ENCODE measurements around the gene LDLRAD4.

The LDLRAD4 gene

GRCh38 chr18:13369756-13370510 lies 151.4 kb downstream of the LDLRAD4 start:
- DNase-seq (ENCODE audit: low read depth, low spot score) = no peak

GRCh38 chr18:13370995-13371625 lies 152.6 kb downstream of the LDLRAD4 start:
- no peak for DNase-seq (ENCODE audit: low read depth, low spot score)

GRCh38 chr18:13371689-13372418 lies 153.3 kb downstream of the LDLRAD4 start:
- no peak for DNase-seq (ENCODE audit: low read depth, low spot score)

GRCh38 chr18:13372531-13372951 lies 154.0 kb downstream of the LDLRAD4 start:
- no peak for DNase-seq (ENCODE audit: low read depth, low spot score)

- no peak for DNase-seq (ENCODE audit: low read depth, low spot score)
These were observed 155.5 kb downstream of the LDLRAD4 start for GRCh38 chr18:13374096-13374467.

GRCh38 chr18:13374468-13375301 lies 156.1 kb downstream of the LDLRAD4 start:
- DNase-seq (ENCODE audit: low read depth, low spot score) = no peak

- no peak for DNase-seq (ENCODE audit: low read depth, low spot score)
These were observed 157.0 kb downstream of the LDLRAD4 start for GRCh38 chr18:13375302-13376255.

GRCh38 chr18:13376298-13376840 lies 157.8 kb downstream of the LDLRAD4 start:
- no peak for DNase-seq (ENCODE audit: low read depth, low spot score)

GRCh38 chr18:13376841-13377351 lies 158.3 kb downstream of the LDLRAD4 start:
- no peak for DNase-seq (ENCODE audit: low read depth, low spot score)

GRCh38 chr18:13377496-13377895 lies 158.9 kb downstream of the LDLRAD4 start:
- no peak for DNase-seq (ENCODE audit: low read depth, low spot score)

GRCh38 chr18:13378150-13378549 lies 159.6 kb downstream of the LDLRAD4 start:
- DNase-seq (ENCODE audit: low read depth, low spot score) = no peak

- DNase-seq (ENCODE audit: low read depth, low spot score) = no peak
These were observed 160.7 kb downstream of the LDLRAD4 start for GRCh38 chr18:13379062-13379865.

GRCh38 chr18:13379930-13380690 lies 161.6 kb downstream of the LDLRAD4 start:
- no peak for DNase-seq (ENCODE audit: low read depth, low spot score)

- no peak for DNase-seq (ENCODE audit: low read depth, low spot score)
These were observed 162.1 kb downstream of the LDLRAD4 start for GRCh38 chr18:13380691-13381070.

- no peak for DNase-seq (ENCODE audit: low read depth, low spot score)
These were observed 162.8 kb downstream of the LDLRAD4 start for GRCh38 chr18:13381331-13381730.

- DNase-seq (ENCODE audit: low read depth, low spot score) = no peak
These were observed 163.4 kb downstream of the LDLRAD4 start for GRCh38 chr18:13381944-13382365.

GRCh38 chr18:13382366-13382953 lies 163.9 kb downstream of the LDLRAD4 start:
- no peak for DNase-seq (ENCODE audit: low read depth, low spot score)
